Measurements from ENCODE around the gene AMBRA1.

Gene AMBRA1

DNA sequence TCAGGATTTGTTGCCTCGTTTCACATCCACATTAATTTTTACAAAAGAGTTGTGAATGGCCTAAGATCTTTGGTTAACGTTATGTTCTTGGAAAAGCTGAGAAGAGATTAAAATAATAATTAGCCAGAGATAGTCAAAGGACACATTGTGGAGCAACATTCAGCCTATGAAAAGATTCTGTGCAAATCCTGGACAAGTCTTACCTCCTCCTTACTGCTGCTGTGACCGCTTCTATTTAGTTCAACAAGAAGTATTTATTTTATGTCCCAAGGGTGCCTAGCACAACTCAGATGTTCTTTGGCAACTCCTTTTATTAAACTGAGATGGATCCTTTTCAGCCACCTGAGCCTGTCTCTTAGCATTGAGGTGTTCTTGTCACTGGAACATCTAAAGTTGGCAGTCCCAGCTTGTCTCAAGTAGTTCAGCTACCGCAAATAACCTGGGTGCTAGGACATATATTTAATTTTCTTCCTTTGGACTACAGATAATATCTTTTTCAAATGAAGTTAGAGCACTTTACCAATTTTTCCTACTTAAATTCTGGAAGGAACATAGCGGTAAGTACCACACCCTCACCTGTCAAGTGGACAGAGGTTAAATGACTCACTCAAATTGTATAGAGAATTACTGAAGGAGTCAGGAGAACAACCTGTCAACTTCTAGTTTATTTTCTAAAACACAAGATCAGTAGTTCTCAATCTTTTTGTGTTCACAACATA lies 121.7 kb downstream of the AMBRA1 start:
- no peak for DNase-seq

DNA sequence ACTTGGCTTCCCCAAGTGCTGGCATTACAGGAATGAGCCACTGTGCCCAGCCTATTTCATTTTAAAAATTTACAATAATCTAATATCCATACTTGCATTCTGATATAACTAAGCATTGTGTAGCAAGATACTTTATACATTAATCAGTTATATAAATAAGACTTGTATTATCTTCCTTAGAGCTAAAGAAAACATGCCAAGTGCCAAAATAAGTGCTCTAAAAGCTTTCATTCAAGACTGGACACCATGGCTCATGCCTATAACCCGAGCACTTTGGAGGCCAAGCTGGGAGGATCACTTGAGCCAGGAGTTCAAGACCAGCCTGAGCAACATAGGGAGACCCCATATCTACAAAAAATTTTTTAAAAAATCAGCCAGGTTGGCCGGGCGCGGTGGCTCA lies 123.9 kb downstream of the AMBRA1 start:
- DNase-seq = no peak

DNA sequence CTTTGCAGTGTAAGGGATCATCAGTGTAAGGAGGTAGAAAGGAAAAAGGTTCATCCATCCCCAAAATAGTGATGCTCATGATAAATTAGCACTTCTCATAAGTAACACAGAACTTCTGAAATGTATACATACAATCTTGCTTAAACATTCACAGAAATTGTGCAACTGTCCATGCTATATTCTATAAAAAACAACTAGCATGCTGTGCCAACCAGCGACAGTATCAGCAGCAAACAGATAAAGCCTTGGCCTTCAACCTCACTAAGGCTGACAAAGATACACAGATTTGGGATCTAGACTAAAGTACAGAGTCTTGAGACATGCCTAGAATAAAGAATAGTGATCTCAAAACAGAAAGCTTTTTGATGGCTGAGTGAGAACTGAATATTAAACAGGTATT lies 128.1 kb downstream of the AMBRA1 start:
- no peak for DNase-seq

DNA sequence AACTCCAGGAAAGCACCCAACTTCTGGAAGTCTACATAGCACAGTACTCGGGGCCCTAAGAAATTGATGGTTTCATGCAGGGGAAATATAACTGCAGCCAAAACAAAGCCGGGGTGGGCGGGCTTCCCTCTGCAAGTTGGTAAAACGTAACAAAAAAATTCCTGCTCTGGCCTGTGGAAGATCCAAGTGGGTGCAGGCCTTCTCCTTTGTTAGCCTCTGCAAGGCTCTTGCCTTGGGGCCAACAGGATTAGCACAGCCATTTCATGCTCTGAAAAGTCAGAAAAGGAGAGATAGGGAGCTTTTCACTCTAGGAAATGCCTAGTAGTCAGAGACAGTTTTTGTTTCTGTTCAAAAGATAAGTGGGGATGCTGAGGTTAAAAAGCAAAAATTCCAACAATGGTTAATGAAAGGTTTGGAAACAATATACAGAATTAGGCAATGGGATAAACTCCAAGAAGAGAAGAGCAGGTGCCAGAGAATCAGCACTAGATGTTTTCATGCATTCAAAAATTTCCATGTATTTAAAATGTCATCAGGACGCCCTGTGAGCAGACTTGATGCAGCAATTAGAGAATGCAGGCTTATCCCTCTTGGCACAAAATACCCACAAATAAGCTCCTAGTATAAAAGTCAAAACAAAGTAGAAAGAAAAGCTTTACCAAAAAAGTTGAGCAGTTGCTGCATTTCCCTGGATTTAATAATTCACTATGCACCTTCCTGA lies 130.0 kb downstream of the AMBRA1 start:
- no peak for DNase-seq

DNA sequence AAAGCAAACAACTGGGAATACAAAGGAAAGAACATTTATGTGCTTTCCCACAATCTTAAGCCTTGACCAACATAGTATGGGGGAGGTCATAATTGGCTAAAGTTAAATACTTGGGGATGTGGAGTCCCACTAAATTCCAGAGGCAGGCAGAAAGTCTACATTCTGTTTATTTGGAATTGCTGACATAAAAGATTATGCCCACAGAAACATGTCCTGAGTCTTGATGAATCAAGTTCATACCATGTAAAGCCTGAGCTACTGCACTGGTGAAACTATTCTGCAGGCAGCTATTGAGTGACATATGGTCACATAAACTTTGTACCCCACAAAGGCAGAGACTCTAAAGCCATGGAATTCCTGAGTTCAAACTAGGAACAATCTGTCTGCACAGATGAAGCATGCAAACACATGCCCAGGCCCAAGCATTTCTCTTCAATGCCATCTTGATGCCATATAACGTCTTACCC lies 132.3 kb downstream of the AMBRA1 start:
- DNase-seq = no peak

DNA sequence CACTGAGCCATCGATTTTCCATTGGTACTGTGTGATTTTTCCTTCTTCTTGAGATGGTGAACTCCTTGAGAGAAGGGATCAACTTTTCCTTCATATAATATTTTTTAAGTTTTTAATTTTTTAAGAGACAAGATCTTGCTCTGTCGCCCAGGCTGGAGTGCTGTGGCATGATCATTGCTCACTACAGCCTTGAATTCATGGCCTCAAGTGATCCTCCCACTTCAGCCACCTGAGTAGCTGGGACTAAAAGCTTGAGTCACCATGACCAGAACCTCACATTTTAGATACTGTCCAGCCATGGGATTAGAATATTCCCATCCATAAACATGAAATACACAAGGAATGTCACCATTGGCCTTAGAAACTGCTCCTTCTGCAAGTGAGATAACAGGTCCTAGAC lies 135.3 kb downstream of the AMBRA1 start:
- DNase-seq = no peak

DNA sequence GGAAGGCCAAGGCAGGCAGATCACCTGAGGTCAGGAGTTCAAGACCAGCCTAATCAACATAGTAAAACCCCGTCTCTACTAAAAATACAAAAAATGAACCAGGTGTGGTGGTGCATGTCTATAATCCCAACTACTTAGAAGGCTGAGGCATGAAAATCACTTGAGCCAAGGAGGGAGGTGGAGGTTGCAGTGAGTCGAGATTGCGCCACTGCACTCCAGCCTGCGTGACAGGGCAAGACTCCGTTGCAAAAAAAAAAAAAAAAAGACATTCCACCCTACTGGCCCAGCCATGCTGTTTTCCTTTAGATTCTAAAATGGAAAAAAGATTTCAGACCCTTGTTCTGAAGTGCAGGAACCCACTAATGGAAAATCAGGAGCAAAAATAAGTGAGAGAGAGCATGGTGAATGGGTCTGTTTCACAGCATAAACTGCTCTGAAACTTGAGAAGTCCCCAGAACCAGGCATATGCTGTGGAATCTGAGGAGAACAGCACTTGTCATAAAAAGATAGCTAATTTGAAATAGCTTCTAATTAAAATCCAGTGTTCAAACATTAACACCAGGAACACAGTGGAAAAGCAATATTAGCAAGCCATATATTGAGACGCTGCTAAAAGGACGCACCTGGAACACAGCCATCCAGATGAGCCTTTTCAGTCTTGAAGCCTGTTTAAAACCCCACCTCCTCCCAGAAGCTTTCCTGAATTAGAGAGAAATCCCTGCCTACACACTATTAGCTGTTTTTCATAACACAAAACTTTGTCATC lies 136.0 kb downstream of the AMBRA1 start:
- DNase-seq = no peak

DNA sequence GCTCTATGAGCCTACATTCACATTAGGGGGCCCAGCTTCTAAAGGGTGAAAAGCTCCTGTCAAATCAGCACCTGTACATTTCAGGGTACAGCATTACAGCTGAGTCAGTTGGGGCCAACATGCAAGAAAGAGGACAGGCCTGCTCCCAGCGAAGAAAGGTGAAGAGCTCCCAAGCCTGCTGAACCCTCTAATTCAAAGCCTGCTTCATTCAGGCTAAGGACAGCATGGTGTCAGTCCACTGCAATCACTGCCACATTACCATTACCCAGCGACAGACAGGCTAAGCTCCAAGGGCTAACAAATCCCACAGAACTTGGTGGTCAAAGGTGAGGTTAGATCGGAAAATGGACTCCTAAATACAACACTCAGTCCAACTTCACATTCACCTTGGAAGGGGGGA lies 136.8 kb downstream of the AMBRA1 start:
- no peak for DNase-seq

DNA sequence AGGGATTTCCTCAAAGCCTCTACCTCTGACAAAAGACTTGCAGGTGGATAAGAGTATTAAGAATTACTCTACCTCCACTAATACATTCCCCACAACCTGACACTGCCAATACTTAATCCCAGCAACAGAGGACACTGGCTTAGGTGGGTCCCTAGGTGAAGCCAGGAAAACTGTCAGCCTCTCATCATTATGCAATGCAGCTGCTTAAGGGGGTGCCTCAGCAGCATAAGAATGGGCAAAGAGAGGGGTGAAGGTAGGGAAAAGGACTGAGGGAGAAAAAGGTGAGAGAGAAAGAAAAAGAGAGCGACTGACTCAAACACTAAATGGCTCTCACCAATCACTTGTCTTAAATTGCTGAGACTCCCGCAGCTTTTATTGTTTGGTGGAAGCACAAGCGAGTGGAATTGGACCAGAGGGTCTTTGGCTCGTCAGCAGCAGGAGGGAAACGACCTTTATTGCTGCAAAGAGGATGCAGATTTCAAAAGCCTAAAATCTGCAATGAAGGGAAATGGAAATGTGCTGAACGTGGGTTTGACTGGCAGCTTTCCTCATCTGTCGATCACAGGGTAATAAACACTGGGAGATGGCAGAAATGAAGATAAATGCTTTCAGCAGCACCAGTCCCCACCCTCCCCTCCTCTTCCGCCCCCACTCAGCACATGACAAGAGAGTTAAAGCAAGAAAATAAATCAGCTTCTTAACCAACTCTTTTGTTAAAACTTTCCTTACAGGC lies 137.4 kb downstream of the AMBRA1 start:
- no peak for DNase-seq

DNA sequence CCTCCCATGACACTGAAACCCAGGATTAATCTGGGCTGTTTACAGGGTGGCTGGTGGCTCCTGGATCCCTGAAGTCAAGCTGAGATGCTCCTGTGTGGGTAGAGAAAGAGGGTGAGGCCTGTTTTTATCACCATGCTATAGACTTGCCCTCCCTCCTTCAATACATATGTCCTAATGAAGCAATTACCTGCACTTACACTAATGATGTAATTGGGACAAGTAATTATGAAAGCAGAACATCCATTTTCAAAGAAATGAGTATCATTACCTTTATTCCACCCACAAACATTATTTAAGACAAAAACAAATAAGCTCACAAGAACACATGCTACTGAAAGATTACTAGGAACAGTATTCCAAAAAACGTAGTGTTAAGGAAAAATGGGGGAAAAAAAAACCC lies 138.0 kb downstream of the AMBRA1 start:
- DNase-seq = no peak

DNA sequence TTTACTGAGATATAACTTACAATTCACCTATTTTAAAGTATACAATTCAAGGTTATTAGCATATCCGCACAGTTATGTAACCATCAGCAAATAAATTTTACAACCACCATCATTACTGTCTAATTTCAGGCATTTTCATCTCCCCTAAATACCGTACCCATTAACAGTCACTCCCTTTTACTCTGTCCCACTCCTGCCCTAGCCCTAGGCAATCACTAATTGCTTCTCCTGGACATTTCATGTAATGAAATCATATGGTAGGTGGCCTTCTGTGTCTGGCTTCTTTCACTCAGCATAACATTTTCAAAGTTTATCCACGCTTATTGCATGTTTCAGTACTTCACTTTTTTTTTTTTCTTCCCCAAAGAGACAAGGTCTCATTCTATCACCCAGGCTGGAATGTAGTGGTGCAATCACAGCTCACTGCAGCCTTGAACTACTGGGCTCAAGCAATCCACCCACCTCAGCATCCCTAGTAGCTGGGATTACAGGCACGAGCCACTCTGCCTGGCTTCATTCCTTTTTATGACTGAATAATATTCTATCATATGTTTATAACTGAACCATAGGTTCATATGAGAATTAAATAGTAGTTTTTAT lies 140.8 kb downstream of the AMBRA1 start:
- DNase-seq = no peak

DNA sequence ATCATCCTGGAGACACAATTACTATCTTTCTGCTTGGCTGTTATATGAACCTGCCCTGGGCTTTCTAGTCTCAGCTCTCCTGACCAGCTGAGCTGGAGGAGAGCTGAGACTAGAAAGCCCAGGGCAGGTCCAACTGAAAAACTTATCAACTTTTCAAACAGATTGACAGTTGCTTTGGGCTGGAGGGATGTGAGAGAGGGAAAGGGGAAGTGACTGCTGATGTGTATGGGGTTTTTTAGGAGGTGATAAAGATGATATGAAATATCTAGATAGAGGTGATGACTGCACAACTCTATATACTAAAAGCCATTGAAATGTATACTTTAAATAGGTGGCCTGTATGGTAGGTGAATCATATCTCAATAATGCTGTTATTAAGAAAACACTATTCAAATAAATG lies 142.1 kb downstream of the AMBRA1 start:
- no peak for DNase-seq

DNA sequence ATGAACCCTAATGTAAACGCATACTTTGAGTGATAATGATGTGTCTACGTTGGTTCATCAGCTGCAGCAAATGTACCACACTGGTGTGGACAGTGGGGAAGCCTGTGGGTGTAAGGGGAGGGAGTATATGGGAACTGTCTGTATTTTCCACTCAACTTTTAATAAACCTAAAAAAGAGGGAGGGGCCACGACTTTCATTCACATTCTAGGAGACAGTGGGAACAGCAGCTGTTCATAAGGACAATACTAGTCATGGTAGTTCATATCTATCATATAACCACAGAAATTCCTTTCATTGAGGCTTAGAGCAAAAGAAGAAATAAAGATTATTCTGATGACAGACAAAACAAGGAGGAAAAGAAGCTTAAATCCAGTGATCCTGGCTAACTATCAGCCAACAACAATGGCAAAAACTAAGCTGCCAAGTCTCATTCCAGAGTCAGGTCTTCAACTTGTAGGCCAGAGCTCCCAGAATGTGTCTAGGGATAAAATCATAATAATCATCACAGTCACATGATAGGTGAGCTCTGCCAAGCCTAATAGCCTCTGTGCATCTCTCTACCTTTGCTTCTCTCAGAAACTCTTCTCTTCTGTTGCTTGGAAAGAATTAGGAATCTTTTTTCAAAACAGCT lies 142.9 kb downstream of the AMBRA1 start:
- no peak for DNase-seq

DNA sequence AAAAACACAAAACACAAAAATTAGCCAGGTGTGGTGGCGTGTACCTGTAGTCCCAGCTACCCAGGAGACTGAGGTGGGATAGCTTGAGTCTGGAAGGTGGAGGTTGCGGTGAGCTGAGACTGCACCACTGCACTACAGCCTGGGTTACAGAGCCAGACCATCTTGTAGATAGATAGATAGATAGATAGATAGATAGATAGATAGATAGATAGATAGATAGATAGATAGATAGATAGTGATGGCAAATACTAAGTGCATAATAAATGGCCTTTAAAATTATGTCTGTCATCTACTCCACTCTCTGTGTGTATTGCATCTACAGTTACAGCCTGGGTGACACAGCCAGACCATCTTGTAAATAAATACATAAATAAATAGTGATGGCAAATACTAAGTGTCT lies 146.3 kb downstream of the AMBRA1 start:
- no peak for DNase-seq

DNA sequence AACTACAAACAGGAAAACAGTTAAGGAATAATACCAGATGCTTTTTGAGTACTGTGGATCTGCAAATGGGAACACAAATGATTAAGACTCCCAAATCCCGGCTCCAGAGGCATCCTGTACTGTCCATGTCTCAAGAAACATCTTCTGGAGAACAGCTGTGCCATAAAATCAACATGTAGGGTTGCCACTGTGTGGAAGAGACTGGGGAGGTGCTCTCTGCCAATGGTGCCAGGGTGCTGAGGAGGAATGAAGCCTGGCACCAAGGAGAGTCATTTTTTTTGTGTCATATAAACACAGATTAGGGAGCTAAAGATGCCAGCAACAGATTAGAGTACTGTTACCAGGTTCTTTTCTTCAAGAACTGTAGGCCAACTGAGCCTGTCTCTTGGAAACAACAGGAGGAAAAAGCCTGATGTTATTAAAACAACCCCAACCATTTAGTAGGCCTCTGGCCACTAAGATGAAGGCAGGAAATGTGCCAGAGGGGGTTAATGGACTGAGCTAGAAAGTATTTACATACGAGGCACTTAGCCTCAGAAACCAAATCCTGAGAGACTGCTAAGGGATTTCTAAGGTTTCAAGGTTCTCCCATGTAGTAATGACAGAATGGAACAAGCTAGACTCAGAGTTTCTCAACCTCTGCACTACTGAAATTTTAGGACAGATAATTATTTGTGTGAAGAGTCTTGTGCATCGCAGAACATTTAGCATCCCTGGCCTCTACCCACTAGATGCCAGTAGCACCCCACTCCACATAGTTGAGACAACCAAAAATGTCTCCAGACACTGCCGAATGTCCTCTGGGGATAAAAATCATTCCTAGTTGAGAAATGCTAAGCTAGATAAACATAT lies 147.7 kb downstream of the AMBRA1 start:
- DNase-seq = no peak

DNA sequence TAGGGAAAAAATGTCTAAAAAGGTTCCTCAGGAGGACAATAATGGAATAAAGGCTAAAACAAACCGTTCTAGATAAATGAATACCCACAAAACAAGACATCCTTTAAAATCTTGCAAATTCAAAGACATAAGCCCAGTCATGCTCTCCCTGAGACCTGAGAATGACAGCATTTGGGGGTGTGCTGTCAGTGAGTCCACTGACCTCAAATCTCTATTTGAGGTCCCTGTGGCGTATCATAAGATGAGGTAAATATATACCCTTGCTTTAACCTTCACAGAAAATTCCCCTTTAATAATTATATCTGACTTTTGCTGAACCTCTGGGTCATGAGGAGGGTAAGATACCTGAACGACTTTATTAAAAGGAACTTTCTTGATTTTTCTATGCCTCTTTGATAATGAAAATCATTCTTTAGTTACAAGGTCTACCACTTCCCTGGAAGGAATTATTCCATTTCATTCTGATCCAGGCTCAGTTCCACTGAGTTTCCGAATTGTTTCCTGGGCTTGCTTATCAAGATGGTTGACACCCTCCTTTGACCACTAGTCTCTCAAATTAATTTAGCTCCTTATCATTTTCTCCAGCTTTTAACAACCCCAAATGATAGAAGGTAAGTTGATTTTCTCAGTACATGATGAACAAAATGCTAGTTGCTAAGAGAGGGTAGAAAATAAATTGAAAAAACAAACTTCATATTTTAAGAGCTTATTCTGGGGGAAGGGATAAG lies 148.5 kb downstream of the AMBRA1 start:
- no peak for DNase-seq

DNA sequence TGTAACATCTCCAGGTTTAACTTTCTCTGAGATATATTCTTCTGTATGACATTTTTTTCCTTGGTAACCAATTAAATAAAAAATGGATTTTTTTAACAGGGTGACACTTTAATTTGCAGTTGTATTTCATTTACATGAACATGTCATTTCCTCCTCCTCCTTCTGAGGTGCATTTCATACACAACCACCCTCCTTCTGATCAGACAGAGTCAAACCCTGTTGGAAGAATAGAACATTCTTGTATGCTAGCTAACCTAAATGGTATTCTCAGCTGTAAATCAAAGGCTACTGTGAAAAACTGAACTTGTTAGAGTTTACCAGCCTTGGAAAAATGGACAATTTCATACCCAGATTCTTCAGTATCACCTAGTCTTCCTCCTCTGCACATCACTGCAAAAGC lies 149.5 kb downstream of the AMBRA1 start:
- DNase-seq = no peak

DNA sequence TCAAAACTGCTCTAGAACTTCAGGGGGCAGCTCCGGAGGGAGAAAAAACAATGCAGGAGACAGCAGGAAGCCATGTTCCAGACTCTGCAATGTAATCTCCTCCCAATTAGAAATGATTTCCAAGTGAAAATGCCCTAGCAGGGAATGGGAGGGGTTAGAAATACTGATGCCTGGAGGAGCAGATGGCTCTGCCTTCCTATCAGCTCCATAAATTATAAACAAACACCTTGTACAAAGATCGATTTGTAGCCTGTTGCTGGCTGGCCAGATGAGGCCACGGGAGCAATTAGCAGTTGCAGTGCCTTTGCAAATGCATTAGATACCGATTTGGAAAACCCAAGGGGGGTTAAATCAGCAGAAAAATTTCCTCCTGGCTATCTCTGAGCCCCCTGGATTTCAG lies 155.6 kb downstream of the AMBRA1 start:
- DNase-seq = no peak

DNA sequence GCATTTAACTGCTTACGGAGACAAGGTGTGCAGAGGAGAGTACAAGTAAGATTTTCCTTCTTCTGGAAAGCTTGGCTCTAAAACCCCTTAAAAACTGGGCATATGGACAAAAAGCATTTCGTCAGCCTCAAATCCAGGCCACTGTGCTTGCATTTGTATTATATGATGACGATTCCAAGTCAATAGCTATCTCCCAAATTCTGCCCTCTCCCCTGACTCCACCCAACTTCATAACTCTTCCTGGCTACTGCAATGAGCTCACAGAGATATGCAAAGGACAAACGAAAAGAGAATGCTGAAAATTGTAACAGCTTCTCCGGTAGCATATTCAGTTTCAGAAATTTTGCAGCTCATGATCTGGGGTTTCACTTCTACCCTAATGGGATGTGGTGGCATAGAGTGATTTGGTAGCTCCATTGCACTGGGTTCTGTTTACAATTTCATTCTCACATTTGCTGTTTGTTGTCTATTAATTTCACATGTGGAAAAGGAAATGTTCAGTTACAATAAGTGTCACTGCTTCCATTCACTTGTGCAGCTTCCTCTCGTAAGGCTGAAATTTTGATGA lies 156.6 kb downstream of the AMBRA1 start:
- DNase-seq = no peak

DNA sequence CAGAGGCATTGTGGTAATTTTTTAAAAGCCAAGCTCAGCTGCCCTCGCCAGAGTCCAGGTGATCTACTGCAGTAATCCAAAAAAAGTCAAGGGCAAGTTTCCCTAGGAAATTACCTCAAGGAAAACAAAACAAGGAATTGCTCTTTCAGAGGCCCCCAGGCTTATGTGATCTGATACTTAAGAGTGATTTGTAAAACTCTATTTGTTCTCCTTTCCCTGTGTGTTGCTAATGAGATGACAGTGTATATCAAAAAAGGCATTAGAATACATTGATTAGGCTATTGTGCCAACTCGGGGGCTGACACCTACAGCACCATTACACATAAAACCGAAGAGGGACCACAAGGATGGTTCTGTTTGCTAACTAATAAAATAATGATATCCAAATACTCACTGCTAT lies 157.7 kb downstream of the AMBRA1 start:
- DNase-seq = no peak
